ENCODE data around the gene DUSP1.
"Not testable (repeated sequence)": the region's sequence is repeated elsewhere in the genome, so short reads cannot be mapped to it uniquely, and the experiment has no call there.

The DUSP1 gene

GRCh38 chr5:172770675-172771438 is at the start of gene DUSP1:
DUSP1 (minus strand) TSS chr5:172771195; CDS start chr5:172770952, 243 bp downstream.
- DNase-seq: peak; percentile 84 to 94

- DNase-seq: no peak
Observed at GRCh38 chr5:172820046-172820767, 49.2 kb upstream of the DUSP1 start.

GRCh38 chr5:172819569-172819968 is 48.6 kb upstream of the DUSP1 start:
- DNase-seq: no peak

- DNase-seq: no peak
Observed at GRCh38 chr5:172818081-172818480, 47.1 kb upstream of the DUSP1 start.

GRCh38 chr5:172817664-172818063 is 46.7 kb upstream of the DUSP1 start:
- no peak for DNase-seq

- DNase-seq: no peak
Observed at GRCh38 chr5:172816925-172817562, 46.0 kb upstream of the DUSP1 start.

- no peak for DNase-seq
Observed at GRCh38 chr5:172815631-172816030, 44.6 kb upstream of the DUSP1 start.

GRCh38 chr5:172810996-172811395 is 40.0 kb upstream of the DUSP1 start:
- DNase-seq: not testable (repeated sequence)

- no peak for DNase-seq
Observed at GRCh38 chr5:172809774-172810173, 38.8 kb upstream of the DUSP1 start.

- DNase-seq: no peak
Observed at GRCh38 chr5:172807766-172808311, 36.8 kb upstream of the DUSP1 start.

GRCh38 chr5:172806897-172807672 is 36.1 kb upstream of the DUSP1 start:
- DNase-seq: no peak

- no peak for DNase-seq
Observed at GRCh38 chr5:172805736-172806255, 34.8 kb upstream of the DUSP1 start.

- no peak for DNase-seq
Observed at GRCh38 chr5:172805018-172805683, 34.2 kb upstream of the DUSP1 start.

- DNase-seq: no peak
Observed at GRCh38 chr5:172802567-172803176, 31.7 kb upstream of the DUSP1 start.

- DNase-seq: no peak
Observed at GRCh38 chr5:172802112-172802511, 31.1 kb upstream of the DUSP1 start.

GRCh38 chr5:172801179-172801671 is 30.2 kb upstream of the DUSP1 start:
- no peak for DNase-seq

- DNase-seq: no peak
Observed at GRCh38 chr5:172800088-172800551, 29.1 kb upstream of the DUSP1 start.

- no peak for DNase-seq
Observed at GRCh38 chr5:172799416-172799815, 28.4 kb upstream of the DUSP1 start.

- no peak for DNase-seq
Observed at GRCh38 chr5:172798422-172799215, 27.6 kb upstream of the DUSP1 start.

- no peak for DNase-seq
Observed at GRCh38 chr5:172797771-172798191, 26.8 kb upstream of the DUSP1 start.
